Epidermal melanocyte (primary cell): ENCODE results near the gene TTC8.

Experiments used
- DNase-seq: peaks from one replicate; pipeline ENCODE4 v3.0.0; 2011; ENCODE audit warnings: low spot score; ENCODE audit not compliant: insufficient read length

TTC8 gene

DNA sequence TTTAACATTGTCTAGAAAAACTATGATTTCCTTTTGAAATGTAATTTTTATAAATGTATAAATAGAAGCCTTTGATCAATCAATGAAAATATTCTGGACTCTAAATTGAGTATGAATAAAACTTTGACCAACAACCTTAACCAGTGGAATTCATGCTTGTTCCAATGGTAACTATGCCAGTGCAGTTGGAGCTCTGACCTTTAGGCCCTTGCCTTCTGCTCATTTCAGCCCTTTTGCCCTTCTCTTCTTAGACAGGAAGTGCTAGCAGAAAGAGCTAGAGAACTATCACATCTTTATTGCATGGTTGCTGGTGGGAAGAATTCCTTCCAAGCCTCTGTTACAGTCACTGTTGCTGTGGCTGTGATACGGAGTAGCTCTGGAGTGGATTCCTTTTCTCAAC is 39.7 kb downstream of the TTC8 start:
- DNase-seq: no peak

DNA sequence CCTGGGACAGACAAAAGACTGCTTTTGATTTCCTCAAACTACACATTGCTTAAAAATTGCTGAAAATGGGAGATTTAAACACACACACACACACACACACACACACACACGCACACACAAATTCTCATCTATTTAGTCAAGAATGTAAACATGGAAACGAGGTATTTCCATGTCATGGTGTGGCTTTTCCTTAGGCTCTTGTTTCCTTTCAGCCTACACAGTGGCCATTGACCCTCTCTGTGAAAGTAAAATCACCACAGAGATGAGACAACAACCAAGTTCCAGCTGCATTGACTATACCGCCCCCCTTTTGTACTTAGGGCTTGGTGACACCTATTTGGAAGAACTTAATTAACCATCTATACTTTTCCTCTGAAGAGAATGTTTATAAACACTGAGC is 41.9 kb downstream of the TTC8 start:
- no peak for DNase-seq

DNA sequence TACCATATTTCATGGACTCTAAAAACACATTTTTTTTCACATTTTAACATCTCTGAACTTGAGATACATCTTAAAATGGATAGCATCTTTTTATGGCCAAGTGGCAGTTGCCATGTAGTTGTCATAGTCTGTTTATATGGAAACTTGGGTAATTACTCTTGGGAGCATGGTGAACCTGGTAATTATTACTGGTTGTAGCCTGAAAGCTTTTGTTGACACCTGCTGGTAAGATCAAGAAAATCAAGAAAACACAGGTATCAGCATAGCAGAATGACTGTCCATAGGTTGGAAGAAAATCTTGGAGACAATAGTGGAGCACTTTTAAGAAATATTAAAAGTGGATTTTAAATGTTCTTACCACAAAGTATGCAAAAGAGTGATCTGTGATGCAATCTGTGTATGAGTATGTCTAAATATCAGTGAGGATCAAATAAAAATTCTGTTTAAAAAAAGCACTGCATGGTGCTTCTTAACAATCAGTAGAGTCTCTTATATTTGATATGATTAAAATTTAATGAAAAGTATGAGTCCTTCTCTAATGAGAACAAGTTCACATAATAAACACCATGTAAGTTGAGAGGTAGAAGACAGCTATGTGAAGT is 44.2 kb downstream of the TTC8 start:
- DNase-seq: no peak

DNA sequence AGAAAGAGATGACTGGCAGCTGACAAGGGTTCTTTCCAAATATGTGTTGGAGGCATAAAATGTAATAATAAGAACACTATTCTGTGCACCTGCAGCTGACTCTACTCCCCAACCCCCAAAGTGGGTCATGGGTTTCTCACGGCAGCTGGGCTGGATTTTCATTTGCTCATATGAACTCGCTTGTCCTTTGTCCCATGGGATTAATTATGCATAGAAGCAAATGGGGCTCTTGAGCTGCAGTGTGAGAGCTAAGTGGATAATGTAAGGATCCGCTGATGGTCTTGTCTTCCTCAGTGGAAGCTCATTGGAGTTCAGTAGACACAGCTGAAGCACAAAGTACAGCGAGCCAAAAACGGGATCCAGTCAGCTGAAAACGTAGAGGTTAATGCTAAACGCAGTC is 46.3 kb downstream of the TTC8 start:
- no peak for DNase-seq

DNA sequence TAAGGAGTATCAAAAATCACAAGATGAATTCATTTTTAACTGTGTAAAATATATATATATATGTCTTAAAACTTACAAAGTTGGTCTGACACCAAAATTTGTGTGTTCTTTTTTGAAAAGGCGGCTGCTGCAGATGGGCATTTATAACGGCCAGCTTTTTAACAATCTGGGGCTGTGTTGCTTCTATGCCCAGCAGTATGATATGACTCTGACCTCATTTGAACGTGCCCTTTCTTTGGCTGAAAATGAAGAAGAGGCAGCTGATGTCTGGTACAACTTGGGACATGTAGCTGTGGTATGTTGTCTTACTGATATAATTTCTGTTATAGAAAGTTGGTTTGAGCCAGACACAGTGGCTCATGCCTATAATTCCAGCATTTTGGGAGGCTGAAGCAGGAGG is 47.0 kb downstream of the TTC8 start:
- DNase-seq: no peak

DNA sequence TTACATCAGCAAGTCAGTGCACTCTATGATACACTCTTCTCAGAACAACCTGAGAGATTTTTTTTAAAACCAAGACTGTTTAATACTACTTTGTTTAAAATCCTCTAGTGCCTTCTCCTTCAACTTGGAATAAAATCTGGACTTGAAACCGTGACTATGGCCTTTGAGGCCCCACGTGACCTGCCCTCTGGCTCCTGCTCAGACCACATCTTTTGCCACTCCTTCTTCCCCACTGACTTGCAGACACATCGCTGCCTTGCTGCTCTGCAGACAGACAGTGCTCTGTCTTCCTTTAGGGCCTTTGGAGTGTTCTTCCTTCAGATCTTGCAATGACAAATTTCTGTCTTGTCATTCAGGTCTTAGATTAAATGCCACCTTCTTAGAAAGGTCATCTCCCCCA is 48.5 kb downstream of the TTC8 start:
- DNase-seq: no peak

DNA sequence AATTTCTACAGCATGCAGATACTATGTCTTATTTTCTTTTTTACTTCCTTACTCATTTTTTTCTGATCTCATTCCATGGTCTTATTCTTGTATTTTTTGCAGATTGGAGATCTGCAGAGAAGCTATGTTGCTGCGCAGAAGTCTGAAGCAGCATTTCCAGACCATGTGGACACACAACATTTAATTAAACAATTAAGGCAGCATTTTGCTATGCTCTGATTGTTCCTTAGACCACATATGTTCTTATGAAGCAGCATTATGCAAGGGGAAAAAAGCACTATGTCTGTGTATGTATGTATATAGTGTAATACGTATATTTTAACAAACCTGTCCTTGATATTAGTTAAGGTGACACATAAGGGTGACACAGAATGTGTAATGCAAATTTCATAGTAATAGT is 52.7 kb downstream of the TTC8 start:
- no peak for DNase-seq

DNA sequence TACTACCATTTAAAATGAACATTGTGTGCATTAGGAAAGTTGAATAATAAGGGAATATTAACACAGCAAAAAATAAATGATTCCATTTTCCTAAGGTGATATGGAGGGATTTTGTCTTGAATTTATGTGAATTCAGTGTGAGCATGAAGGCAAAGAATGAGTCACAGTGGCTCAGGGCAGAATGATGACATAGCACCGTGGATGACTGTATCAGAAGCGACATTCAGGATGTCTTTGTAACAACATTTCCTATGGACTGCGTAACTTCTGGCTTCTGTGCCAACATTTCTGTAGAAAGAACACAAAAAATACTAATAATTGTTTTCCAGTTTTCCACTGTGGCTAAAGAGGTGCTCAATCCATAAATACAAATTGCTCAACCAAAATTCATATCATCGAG is 54.6 kb downstream of the TTC8 start:
- DNase-seq: no peak

DNA sequence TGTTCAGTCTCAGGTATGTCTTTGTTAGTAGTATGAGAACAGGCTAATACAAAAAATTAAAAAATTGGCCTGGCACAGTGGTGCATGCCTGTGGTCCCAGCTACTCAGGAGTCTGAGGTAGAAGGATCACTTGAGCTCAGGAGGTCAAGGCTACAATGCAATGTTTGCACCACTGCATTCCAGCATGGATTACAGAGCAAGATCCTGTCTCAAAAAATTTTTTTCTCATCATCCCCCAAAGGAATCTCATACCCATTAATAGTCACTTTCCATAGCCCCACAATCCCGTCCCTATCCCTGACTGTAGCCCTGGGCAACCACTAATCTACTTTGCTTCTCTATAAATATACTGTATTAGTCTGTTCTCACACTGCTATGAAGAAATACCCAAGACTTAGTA is 57.8 kb downstream of the TTC8 start:
- no peak for DNase-seq

DNA sequence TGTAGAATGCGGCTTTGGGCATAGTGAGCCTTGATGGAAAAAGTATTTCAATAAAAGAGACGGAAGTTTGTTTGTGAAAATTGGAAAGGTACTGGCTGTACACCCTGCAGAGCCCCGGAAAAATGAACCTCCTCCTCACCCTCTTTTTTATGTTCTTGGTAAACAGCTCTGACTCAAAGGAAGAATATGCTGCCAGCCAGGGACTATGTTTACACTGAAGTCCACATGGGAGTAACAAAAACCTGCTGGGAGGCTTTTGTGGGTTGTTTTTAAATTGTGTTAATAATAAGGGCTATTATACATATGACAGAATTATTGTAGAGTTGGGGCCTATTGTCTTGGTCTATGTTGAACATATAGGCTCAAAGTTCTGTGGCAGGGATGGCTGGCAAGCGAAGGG is 70.7 kb downstream of the TTC8 start:
- no peak for DNase-seq

DNA sequence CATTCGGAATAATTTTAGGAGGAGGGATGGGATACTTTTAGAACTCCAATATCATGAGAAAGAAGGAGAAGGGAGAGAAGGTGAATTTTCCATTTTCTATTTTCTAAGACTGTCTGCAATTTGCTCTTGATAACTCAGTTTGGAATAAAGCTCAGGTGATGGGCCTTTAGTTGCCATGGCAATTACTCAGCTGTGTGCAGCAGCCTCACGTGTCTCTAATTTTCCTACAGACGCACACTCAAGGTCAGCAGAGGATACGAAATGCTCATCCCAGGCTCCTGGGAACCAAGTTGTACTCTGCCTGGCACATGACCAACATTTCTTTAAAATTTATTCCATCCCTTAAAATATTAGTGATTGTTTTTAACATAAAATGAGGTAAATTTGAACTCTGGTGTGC is 76.7 kb downstream of the TTC8 start:
- DNase-seq: no peak

DNA sequence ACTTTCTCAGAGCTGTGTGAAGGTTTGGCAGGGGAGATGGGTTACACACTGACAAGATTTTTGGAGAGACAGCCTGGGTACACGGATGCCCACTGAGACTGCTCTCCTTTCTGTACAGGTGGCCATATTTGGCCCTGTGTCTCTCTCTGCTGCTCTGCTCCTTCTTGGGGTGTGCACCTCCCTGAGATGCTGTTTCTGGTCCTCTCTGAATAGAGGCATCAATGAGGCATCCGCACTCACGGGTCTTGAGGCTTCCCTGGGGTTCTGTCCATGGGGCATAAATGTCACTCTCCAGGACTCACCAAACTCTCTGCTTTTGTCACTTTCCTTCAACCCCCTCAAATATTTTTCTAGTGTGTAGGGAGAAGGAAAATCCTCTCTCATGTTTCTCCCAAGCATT is 77.5 kb downstream of the TTC8 start:
- DNase-seq: no peak

DNA sequence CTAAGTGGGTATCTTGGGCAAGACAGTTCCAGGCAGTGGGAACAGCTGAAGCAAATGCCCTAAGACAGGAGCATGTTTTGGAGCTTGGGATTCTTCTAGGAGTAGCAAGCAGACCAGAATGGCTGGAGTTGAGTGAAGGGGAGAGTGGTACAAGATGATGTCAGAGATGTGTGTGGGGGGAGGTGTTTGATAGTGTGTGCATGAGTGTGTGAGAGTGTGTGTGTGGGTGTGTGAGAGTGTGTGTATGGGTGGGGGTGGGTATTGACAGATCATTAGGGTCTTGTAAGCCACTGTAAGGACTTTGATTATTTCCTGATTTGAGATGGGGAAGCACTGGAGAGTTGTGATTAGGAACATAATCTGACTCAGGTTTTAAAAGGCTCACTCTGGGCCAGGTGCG is 78.4 kb downstream of the TTC8 start:
- DNase-seq: no peak

DNA sequence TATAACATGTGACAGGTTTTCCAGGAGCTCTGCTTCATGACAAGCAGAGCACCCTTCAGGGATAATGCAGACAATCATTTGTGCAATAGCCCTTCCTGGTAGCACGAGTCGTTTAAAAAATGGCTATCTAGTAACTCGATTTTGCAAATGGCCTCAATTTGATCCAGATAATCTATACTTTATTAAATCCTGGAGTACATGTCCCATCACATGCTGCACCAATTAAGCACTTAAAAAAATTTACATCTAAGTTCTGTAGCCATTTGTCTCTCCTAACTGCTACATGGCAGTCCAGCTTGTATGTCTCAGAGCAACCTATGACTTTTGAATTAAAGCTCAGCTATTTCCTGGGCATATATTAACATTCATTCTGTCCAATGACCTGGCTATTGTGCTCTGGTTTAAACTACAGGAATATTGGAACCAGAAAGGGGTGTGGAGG is 79.8 kb downstream of the TTC8 start:
- no peak for DNase-seq

DNA sequence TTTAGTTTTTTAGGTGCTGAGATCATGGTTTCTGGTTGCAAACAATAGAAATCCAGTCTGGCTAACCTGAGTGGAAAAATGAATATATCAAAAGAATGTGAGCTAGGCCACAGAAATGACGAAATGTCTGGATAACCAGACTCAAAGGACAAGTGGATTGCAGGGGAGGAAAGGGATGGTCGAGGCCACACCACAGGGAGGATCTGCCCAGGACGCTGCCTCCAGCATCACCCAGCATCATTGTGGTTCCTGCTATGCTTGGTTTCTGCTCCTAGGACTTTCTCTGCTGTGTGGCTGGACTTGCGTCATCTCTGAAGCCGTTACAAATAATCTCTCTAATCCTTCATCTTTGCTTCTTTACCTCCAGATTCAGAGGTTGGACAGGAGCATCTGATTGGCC is 80.4 kb downstream of the TTC8 start:
- no peak for DNase-seq

DNA sequence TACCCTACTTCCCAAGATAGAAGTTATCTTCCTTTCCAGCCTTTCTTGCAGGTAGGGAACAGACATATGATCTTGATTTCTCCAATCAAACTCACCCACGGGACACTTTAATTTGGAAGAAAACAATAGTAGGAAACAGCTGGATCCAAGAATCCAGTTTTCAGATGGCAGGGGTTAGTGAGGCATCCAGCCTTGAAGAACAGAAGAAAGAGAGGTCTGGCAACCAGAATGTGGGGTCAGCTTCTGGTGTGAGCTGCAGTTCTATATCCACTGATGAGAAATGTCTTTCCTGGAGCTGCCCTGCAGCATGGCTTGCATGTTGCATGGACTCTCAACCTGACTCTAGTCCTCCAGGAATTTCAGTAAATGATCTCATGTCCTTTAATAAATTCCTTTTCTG is 83.8 kb downstream of the TTC8 start:
- DNase-seq: no peak

DNA sequence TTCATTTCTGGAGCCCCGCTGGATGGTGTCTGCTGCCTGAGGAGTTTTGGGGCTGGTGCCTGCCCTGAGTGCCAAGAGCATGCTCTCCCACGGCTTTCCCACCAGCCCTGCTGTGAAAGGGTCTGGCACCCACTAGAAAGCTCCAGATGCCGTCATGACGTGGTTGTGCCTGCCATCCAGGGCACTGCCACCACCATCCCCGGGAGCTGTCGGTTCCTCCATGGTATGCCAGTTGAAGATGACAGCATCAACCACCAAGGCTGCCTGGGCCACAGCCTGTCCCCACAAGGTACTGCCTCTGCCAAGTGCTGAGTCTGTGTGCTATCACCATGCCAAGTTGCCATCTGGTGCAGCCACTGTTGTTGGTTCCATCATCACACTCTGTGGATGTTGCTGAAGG is 85.9 kb downstream of the TTC8 start:
- DNase-seq: no peak

DNA sequence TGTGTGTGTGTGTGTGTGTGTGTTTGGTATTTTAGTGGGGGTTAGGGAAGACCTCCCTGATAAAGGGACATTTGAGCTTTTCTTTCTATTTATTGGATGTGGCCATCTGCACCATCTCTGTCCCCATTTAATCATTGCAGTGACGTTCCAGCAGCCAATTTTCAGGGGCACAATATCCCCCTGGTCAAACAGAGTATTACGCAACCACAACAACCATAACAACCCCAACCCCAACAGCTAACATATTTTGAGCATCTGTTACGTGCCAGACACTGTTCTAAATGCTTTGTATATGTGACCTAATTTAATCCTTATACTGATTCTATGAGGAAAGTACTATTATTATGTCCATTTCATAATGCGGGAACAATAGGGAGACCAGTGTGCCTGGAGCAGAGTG is 87.4 kb downstream of the TTC8 start:
- DNase-seq: no peak

DNA sequence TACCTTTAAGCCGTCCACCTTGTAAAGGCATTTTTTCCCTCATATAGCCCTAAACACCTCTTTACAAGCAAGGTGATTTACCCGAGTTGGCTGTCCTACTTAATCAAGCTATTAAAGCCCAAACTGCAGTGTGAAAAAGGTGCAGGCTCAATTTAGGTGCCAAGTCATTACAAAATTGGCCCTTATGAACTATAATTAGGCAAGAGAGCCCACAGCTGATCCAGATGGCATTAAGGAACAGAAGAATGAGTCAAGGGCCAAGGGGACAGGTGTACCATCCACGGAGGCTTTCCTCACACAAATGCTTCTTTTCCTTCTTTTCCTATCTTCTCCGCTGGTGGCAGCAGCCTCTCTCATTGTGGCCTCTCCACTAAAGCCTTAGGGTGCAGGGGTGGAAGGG is 90.5 kb downstream of the TTC8 start:
- no peak for DNase-seq

DNA sequence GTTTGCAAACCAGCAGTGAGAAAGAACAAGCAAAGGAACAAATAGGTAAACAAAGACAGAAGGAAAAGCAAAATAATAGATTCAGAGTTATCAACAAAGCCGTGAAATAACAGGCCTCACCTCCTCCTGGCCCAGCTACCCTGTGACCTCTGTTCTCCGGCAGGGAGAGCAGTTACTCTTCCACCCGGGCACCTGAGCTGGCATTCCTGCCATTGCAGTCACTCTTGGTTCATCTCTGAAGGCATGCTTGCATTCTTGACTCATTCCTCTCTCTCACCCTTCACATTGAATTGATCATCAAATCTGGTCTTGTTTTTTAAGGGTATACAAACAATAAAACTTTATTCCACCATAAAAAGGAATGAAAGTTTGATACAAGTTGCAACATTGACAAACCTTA is 95.1 kb downstream of the TTC8 start:
- DNase-seq: no peak
